Prostate gland (tissue), 2 donors: Measurements from ENCODE around the gene ALK.

Experiments
- POLR2A ChIP-seq: fragments of 450-650 bp; IDR thresholded peaks from one replicate; pipeline ENCODE4 v1.6.1; 2016; ENCODE audit warnings: antibody characterized with exemption, mild to moderate bottlenecking
- POLR2AphosphoS5 ChIP-seq: sonication (generic); formaldehyde crosslinking; IDR thresholded peaks from one replicate; pipeline ENCODE4 v1.6.1; 2017; ENCODE audit warnings: antibody characterized with exemption
- TF ChIP-seq, protein P1 (sequence below), 4 experiments: fragments of 200-600 bp in 2 of 4; fragments of 450-650 bp in 2 of 4; sonication (generic) in 2 of 4; IDR thresholded peaks; 1 replicate in 3 of 4; 2 replicates in 1 of 4; pipeline ENCODE4 v1.5.1; 2016 to 2019; ENCODE audit warnings: antibody characterized with exemption in 4 of 4, mild to moderate bottlenecking in 2 of 4, moderate library complexity in 2 of 4

DNA sequence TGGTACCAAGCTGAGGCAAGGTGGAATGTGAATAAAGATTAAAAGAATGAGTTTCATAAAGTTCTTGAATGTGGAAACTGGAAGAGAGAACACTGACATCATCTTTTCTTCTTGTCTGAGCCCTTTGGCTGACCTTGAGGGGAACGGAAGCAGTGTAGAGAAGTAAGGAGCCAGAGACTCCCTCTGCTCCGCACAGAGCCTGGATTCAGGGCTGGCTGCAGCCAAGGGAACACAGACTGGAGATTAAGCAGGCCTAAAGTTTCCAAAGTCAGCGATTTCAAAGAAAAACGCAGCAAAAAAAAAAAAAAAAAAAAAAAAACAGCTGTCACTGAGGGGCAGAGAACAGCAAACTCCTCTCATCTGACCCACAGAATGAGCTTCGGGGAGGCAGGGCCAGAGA is 19.3 kb upstream of the ALK start:
- TF ChIP-seq, protein P1, sequence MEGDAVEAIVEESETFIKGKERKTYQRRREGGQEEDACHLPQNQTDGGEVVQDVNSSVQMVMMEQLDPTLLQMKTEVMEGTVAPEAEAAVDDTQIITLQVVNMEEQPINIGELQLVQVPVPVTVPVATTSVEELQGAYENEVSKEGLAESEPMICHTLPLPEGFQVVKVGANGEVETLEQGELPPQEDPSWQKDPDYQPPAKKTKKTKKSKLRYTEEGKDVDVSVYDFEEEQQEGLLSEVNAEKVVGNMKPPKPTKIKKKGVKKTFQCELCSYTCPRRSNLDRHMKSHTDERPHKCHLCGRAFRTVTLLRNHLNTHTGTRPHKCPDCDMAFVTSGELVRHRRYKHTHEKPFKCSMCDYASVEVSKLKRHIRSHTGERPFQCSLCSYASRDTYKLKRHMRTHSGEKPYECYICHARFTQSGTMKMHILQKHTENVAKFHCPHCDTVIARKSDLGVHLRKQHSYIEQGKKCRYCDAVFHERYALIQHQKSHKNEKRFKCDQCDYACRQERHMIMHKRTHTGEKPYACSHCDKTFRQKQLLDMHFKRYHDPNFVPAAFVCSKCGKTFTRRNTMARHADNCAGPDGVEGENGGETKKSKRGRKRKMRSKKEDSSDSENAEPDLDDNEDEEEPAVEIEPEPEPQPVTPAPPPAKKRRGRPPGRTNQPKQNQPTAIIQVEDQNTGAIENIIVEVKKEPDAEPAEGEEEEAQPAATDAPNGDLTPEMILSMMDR (IDR thresholded peaks at IDR 0.05) = no peak
- TF ChIP-seq POLR2A (no peak), POLR2AphosphoS5 (no peak)
